SH-SY5Y (cell line): ENCODE data around the gene CFAP92.

ENCODE experiments used
- GATA2 ChIP-seq: IDR thresholded peaks from 2 replicates; pipeline ENCODE4 v1.6.1; 2011; ENCODE audit warnings: mild to moderate bottlenecking, low read depth, low read length
- GATA3 ChIP-seq: IDR thresholded peaks from 2 replicates; pipeline ENCODE4 v1.6.1; 2011; ENCODE audit warnings: low read depth, mild to moderate bottlenecking, low read length, moderate library complexity

- TF ChIP-seq GATA2 (no peak), GATA3 (no peak)
These were observed at the start of gene CFAP92 for GRCh38 chr3:128993461-128994172.
